Kidney (tissue), 14 donors: ENCODE results near the gene IDH3G. TPM values are rescaled to one million over a fixed set of nuclear protein-coding genes. Genes with fewer than 3 reads are reported as not detected.

Experiments
- DNase-seq, 5 donors: peaks; one replicate each; pipeline ENCODE4 v3.0.0-alpha.2; 2013 to 2020
- FAIRE-seq: peaks from 2 replicates; lab custom pipeline; 2012; peaks lifted over from hg19 to GRCh38; lab: Jason Lieb, UNC
- H3K27ac ChIP-seq, 2 donors: one replicate each; pipeline ENCODE4 v1.7.0; 2013; ENCODE audit warnings: low read depth in 2 of 2, low read length in 2 of 2, inconsistent platforms in 1 of 2
- H3K27me3 ChIP-seq: one replicate; pipeline ENCODE4 v1.7.1; 2013; ENCODE audit warnings: low read length, inconsistent platforms; ENCODE audit not compliant: control insufficient read depth, insufficient read depth
- H3K36me3 ChIP-seq, 3 donors: one replicate each; pipeline versions ENCODE4 v1.7.0 to v1.7.1; 2013; ENCODE audit warnings: low read length in 3 of 3, control low read depth in 1 of 3, inconsistent platforms in 1 of 3; ENCODE audit not compliant: insufficient read depth in 3 of 3, control insufficient read depth in 2 of 3
- H3K4me1 ChIP-seq, 3 donors: one replicate each; pipeline versions ENCODE4 v1.7.0 to v1.7.1; 2013; ENCODE audit warnings: low read length in 3 of 3, inconsistent platforms in 1 of 3, low read depth in 1 of 3; ENCODE audit not compliant: control insufficient read depth in 2 of 3, insufficient read depth in 2 of 3
- H3K4me3 ChIP-seq, 3 donors: one replicate each; pipeline versions ENCODE4 v1.7.0 to v1.8.1; 2013; ENCODE audit warnings: low read length in 3 of 3, control low read depth in 1 of 3, inconsistent platforms in 1 of 3
- H3K9ac ChIP-seq, 3 donors: one replicate each; pipeline versions ENCODE4 v1.7.0 to v1.7.1; 2013; ENCODE audit warnings: low read length in 3 of 3, control low read depth in 1 of 3, inconsistent platforms in 1 of 3
- H3K9me3 ChIP-seq, 3 donors: one replicate each; pipeline versions ENCODE4 v1.7.0 to v1.7.1; 2013; ENCODE audit warnings: low read length in 3 of 3, control low read depth in 1 of 3, inconsistent platforms in 1 of 3; ENCODE audit not compliant: control insufficient read depth in 2 of 3, insufficient read depth in 1 of 3
- CTCF ChIP-seq: IDR thresholded peaks from 3 replicates; pipeline ENCODE4 v1.5.1; 2012; ENCODE audit warnings: mild to moderate bottlenecking, moderate library complexity, borderline replicate concordance; ENCODE audit not compliant: insufficient read depth; ENCODE audit errors: extremely low read depth
- intact Hi-C: fragments of 100-400 bp; cut with DNase I; formaldehyde crosslinking; loops from one replicate; pipeline ENCODE4 v1.11.1; 2022
- polyA plus RNA-seq: library from polyadenylated mRNA; stranded (reverse); fragments of 350-450 nt; fragmentation: Illumina TruSeq; extraction: RNeasy Lipid Tissue Mini Kit (QIAGEN cat#74804); gene quantifications from one replicate; pipeline ENCODE4 v1.2.3, GENCODE V29; 2014; ENCODE audit warnings: low read depth, low replicate concordance; ENCODE audit not compliant: insufficient read depth
- total RNA-seq: library from RNA; stranded (reverse); fragmentation: NEBNext Ultra II Directional; extraction: Animal tissue kit (Norgen Biotek cat#: 25700); gene quantifications from one replicate; pipeline ENCODE4 v1.2.1, GENCODE V29; 2021
- donor health status: control.
- donor health status: control.
- donor health status: control.
- donor health status: control.
- donor health status: control.
- donor health status: DM: yes; HTN: yes; CAD: no.
- donor health status: Normal renal cell carcinoma (clear cell type).

The IDH3G gene
- total and polyA plus RNA-seq, 2 donors from 2014 or later, result 62.1 to 100 TPM

GRCh38 chrX:153770601-153771414 lies 23.4 kb downstream of the IDH3G start:
- no peak for FAIRE-seq
- H3K27me3 ChIP-seq, result no peaks in the 10 kb centered on the region
- no peaks in the 10 kb centered on the region for H3K9me3 ChIP-seq
- H3K4me1 ChIP-seq, result no peaks in the 10 kb centered on the region
- H3K36me3 ChIP-seq, result no peaks in the 10 kb centered on the region
- no peak for TF ChIP-seq CTCF
- H3K27ac ChIP-seq, result no peak overlapping the region
- intact Hi-C loops, result no loop called here
- peak in 1 of 5 donors; percentile 25 for DNase-seq
- H3K9ac ChIP-seq, result no peak overlapping the region
- H3K4me3 ChIP-seq, result no peak overlapping the region

- Histone ChIP-seq H3K4me1 (no peaks in the 10 kb centered on the region), H3K9ac (no peak overlapping the region), H3K36me3 (no peaks in the 10 kb centered on the region), H3K27me3 (no peaks in the 10 kb centered on the region), H3K27ac (no peak overlapping the region), H3K4me3 (no peak overlapping the region), H3K9me3 (no peaks in the 10 kb centered on the region)
- FAIRE-seq (no peak), DNase-seq (peak in 1 of 5 donors; percentile 24)
- intact Hi-C loops, result loop anchor here (10.0 kb wide), 1 partner anchor 185 kb away; no protein-coding TSS in a partner anchor
- TF ChIP-seq CTCF, result no peak
Measured at GRCh38 chrX:153769865-153770600, 24.1 kb downstream of the IDH3G start.

GRCh38 chrX:153769158-153769864 lies 24.9 kb downstream of the IDH3G start:
- intact Hi-C loops, result loop anchor here (10.0 kb wide), 1 partner anchor 185 kb away; no protein-coding TSS in a partner anchor
- DNase-seq (peak in 2 of 5 donors; percentile 18 to 75), FAIRE-seq (no peak)
- Histone ChIP-seq H3K27me3 (no peaks in the 10 kb centered on the region), H3K27ac (no peak overlapping the region), H3K9me3 (no peaks in the 10 kb centered on the region), H3K4me1 (no peaks in the 10 kb centered on the region), H3K36me3 (no peaks in the 10 kb centered on the region), H3K4me3 (no peak overlapping the region), H3K9ac (no peak overlapping the region)
- no peak for TF ChIP-seq CTCF
